RWPE1 (cell line): ENCODE data around the gene DNAJC4.
A peak's percentile ranks its signal among the peaks of the same experiment; 100 is the strongest.

ENCODE experiments used
- CTCF ChIA-PET: fragments of 350-600 bp; sonication (Branson Sonifier 250); formaldehyde crosslinking; extraction: SDS; loops from one replicate; lab custom pipeline; 2021; lab: Yijun Ruan, JAX
- POLR2A ChIA-PET: fragments of 400-600 bp; formaldehyde crosslinking; extraction: SDS; loops from one replicate; lab custom pipeline; 2020; ENCODE audit warnings: antibody characterized with exemption; ENCODE audit not compliant: low non-redundant PET; lab: Yijun Ruan, JAX
- DNase-seq: peaks from one replicate; pipeline ENCODE4 v3.0.0; 2012; ENCODE audit warnings: low spot score
- H3K27ac ChIP-seq: fragments of 450-650 bp; 2 replicates; pipeline ENCODE4 v1.5.1; 2017
- TF ChIP-seq, protein P1 (sequence below): fragments of 450-650 bp; conservative IDR thresholded peaks from 2 replicates; pipeline ENCODE4 v1.5.1; 2017; ENCODE audit warnings: low read depth, mild to moderate bottlenecking

The DNAJC4 gene

DNA sequence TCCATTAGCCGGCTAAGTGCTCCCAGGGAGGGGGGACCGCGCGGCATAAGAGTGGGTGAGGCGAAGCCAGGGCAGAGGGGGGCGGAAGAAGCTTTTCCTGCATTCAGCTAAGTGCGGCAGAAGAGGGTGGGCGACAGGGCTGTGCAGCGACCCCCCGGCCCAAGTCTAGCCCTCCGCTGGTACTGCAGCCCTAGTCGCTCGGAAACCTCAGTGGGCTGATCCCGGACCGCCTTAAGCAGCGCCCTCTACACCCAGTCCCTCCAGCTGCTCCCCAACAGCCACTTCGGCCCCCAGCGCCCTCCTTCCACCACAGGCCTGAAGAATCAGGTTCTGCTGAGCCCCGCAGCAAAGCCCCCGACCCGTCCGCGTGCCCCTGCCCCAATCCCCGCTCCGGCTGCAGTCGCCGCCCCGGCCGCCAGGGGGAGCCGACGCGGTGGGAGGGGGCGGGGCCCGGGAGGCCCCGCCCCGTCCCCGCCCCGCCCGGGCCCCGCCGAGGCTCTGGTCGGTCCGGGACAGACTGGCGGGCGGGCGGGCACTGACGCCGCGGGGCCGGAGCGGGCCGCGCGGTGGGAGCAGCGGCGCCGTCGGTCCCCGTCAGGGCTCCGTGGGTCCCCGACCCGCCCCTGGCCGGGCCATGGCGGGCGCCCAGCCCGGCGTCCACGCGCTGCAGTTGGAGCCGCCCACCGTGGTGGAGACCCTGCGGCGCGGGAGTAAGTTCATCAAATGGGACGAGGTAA is 20.8 kb downstream of the DNAJC4 start, which contains the start of gene PLCB3:
Gene PLCB3 (plus strand): TSS at position 515 of the 737 bp plus-strand sequence. CDS start 120 bp downstream, at position 635.
- H3K27ac ChIP-seq: peak within 1 kb of the TSS; percentile 98
- POLR2A ChIA-PET: interaction anchor here (1.4 kb wide), 1 partner anchor 16 kb away, joined by 4 read pairs; no protein-coding TSS in a partner anchor
- no peak for DNase-seq
- CTCF ChIA-PET: interaction anchor here (0.6 to 2.7 kb wide), 10 partner anchors 12 to 101 kb away, joined by 3 to 19 read pairs (median 4); no protein-coding TSS in a partner anchor
- TF ChIP-seq, protein P1, sequence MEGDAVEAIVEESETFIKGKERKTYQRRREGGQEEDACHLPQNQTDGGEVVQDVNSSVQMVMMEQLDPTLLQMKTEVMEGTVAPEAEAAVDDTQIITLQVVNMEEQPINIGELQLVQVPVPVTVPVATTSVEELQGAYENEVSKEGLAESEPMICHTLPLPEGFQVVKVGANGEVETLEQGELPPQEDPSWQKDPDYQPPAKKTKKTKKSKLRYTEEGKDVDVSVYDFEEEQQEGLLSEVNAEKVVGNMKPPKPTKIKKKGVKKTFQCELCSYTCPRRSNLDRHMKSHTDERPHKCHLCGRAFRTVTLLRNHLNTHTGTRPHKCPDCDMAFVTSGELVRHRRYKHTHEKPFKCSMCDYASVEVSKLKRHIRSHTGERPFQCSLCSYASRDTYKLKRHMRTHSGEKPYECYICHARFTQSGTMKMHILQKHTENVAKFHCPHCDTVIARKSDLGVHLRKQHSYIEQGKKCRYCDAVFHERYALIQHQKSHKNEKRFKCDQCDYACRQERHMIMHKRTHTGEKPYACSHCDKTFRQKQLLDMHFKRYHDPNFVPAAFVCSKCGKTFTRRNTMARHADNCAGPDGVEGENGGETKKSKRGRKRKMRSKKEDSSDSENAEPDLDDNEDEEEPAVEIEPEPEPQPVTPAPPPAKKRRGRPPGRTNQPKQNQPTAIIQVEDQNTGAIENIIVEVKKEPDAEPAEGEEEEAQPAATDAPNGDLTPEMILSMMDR: peak; percentile 87

GRCh38 chr11:64251753-64252002 is 21.3 kb downstream of the DNAJC4 start:
- peak overlapping the region; percentile 98 for H3K27ac ChIP-seq
- no peak for DNase-seq
- ChIA-PET POLR2A (interaction anchor here (1.4 kb wide), 1 partner anchor 16 kb away, joined by 4 read pairs; no protein-coding TSS in a partner anchor), CTCF (interaction anchor here (0.6 to 2.7 kb wide), 6 partner anchors 12 to 50 kb away, joined by 3 to 19 read pairs (median 4); no protein-coding TSS in a partner anchor)
- TF ChIP-seq, protein P1: no peak

DNA sequence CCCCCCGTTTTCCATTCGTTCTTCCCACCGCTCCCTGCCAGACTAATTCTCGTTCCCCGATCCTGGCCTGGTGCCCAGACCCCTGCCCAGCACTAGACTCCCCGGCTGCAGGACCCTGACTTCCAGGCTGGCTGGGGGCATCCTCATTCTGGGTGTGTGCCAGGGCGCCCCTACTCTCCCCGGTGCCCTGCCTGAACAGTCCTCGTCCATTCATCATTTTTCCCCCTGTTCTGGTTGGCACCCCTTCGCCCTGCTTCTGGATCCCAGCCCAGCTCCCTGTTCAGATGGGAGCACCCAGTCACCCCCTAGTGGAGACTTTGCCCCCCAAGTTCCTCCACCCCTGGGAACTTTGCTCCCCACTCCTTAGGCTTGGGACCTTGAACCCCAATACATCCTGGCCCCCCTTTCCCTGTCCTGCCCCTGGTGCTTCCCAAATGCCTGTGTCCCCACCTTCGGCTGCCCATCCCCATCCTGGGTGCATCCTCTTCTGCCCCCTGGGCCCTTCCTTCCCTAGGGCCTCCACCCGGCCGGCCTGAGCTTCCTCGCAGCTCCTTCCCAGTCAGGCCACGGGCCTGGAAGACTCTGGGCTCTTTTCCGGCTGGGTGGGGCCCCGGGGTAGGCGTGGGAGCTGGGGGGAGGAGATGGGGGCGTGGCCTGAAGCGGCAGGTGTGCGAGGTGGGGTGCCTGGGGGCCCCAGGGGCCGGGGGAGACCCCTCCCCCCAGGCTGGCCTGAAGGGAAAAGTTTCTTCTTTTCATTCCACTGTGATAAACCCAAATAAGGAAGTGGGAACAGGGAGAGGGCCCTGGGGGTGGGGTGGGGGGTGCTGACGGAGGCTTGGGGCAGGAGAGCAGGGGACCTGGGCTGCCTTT is 21.9 kb downstream of the DNAJC4 start:
- no peak for DNase-seq
- POLR2A ChIA-PET: interaction anchor here (0.6 to 1.4 kb wide), 3 partner anchors 11 to 17 kb away, joined by 4 read pairs; partner anchors contain the start of gene FKBP2
- TF ChIP-seq, protein P1: peak; percentile 47
- peak overlapping the region; percentile 98 for H3K27ac ChIP-seq
- CTCF ChIA-PET: interaction anchor here (0.6 to 2.7 kb wide), 9 partner anchors 9 to 66 kb away, joined by 3 to 19 read pairs (median 3); partner anchors contain the start of gene STIP1

- no peak for DNase-seq
- ChIA-PET POLR2A (interaction anchor here (0.6 to 1.0 kb wide), 2 partner anchors 12 to 16 kb away, joined by 4 to 6 read pairs; no protein-coding TSS in a partner anchor), CTCF (no interaction called here)
- TF ChIP-seq, protein P1: no peak
- H3K27ac ChIP-seq: peak overlapping the region; percentile 98
Measured at GRCh38 chr11:64253043-64253442, 22.7 kb downstream of the DNAJC4 start.

- peak overlapping the region; percentile 98 for H3K27ac ChIP-seq
- DNase-seq: no peak
- TF ChIP-seq, protein P1: no peak
- ChIA-PET CTCF (no interaction called here), POLR2A (interaction anchor here (1.0 kb wide), 1 partner anchor 12 kb away, joined by 6 read pairs; no protein-coding TSS in a partner anchor)
Measured at GRCh38 chr11:64253481-64253880, 23.1 kb downstream of the DNAJC4 start.

DNA sequence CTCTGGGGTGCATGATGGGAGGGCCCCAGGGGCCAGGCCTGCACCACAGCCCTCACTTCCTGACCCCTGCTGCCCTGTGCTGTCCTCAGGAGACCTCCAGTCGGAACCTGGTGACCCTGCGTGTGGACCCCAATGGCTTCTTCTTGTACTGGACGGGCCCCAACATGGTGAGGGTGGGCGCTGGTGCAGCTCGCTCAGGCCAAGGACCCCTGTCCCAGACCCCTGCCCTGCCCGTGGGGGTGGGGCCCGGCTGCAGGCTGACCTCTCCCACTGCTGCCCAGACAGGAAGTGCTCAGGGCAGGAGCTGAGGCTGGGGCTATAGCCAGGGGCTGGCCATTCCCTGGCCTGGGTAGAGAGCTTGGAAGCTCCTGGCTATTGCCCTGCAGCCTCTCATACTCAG is 24.0 kb downstream of the DNAJC4 start:
- ChIA-PET CTCF (no interaction called here), POLR2A (no interaction called here)
- no peak for DNase-seq
- H3K27ac ChIP-seq: peak overlapping the region; percentile 98
- TF ChIP-seq, protein P1: no peak
